Kidney (tissue), 14 donors: ENCODE data around the gene C8G. TPM values are rescaled to one million over a fixed set of nuclear protein-coding genes. Genes with fewer than 3 reads are reported as not detected.

ENCODE experiments used
- DNase-seq, 5 donors: peaks; one replicate each; pipeline ENCODE4 v3.0.0-alpha.2; 2013 to 2020
- FAIRE-seq: peaks from 2 replicates; lab custom pipeline; 2012; peaks lifted over from hg19 to GRCh38; lab: Jason Lieb, UNC
- H3K27ac ChIP-seq, 2 donors: one replicate each; pipeline ENCODE4 v1.7.0; 2013; ENCODE audit warnings: low read depth in 2 of 2, low read length in 2 of 2, inconsistent platforms in 1 of 2
- H3K27me3 ChIP-seq: one replicate; pipeline ENCODE4 v1.7.1; 2013; ENCODE audit warnings: low read length, inconsistent platforms; ENCODE audit not compliant: control insufficient read depth, insufficient read depth
- H3K36me3 ChIP-seq, 3 donors: one replicate each; pipeline versions ENCODE4 v1.7.0 to v1.7.1; 2013; ENCODE audit warnings: low read length in 3 of 3, control low read depth in 1 of 3, inconsistent platforms in 1 of 3; ENCODE audit not compliant: insufficient read depth in 3 of 3, control insufficient read depth in 2 of 3
- H3K4me1 ChIP-seq, 3 donors: one replicate each; pipeline versions ENCODE4 v1.7.0 to v1.7.1; 2013; ENCODE audit warnings: low read length in 3 of 3, inconsistent platforms in 1 of 3, low read depth in 1 of 3; ENCODE audit not compliant: control insufficient read depth in 2 of 3, insufficient read depth in 2 of 3
- H3K4me3 ChIP-seq, 3 donors: one replicate each; pipeline versions ENCODE4 v1.7.0 to v1.8.1; 2013; ENCODE audit warnings: low read length in 3 of 3, control low read depth in 1 of 3, inconsistent platforms in 1 of 3
- H3K9ac ChIP-seq, 3 donors: one replicate each; pipeline versions ENCODE4 v1.7.0 to v1.7.1; 2013; ENCODE audit warnings: low read length in 3 of 3, control low read depth in 1 of 3, inconsistent platforms in 1 of 3
- H3K9me3 ChIP-seq, 3 donors: one replicate each; pipeline versions ENCODE4 v1.7.0 to v1.7.1; 2013; ENCODE audit warnings: low read length in 3 of 3, control low read depth in 1 of 3, inconsistent platforms in 1 of 3; ENCODE audit not compliant: control insufficient read depth in 2 of 3, insufficient read depth in 1 of 3
- intact Hi-C: fragments of 100-400 bp; cut with DNase I; formaldehyde crosslinking; loops from one replicate; pipeline ENCODE4 v1.11.1; 2022
- polyA plus RNA-seq: library from polyadenylated mRNA; stranded (reverse); fragments of 350-450 nt; fragmentation: Illumina TruSeq; extraction: RNeasy Lipid Tissue Mini Kit (QIAGEN cat#74804); gene quantifications from one replicate; pipeline ENCODE4 v1.2.3, GENCODE V29; 2014; ENCODE audit warnings: low read depth, low replicate concordance; ENCODE audit not compliant: insufficient read depth
- total RNA-seq: library from RNA; stranded (reverse); fragmentation: NEBNext Ultra II Directional; extraction: Animal tissue kit (Norgen Biotek cat#: 25700); gene quantifications from one replicate; pipeline ENCODE4 v1.2.1, GENCODE V29; 2021
- TF ChIP-seq, protein P1 (sequence below): IDR thresholded peaks from 3 replicates; pipeline ENCODE4 v1.5.1; 2012; ENCODE audit warnings: mild to moderate bottlenecking, moderate library complexity, borderline replicate concordance; ENCODE audit not compliant: insufficient read depth; ENCODE audit errors: extremely low read depth
- donor health status: control.
- donor health status: control.
- donor health status: control.
- donor health status: control.
- donor health status: control.
- donor health status: DM: yes; HTN: yes; CAD: no.
- donor health status: Normal renal cell carcinoma (clear cell type).

C8G gene
- total and polyA plus RNA-seq, 2 donors from 2014 or later = 1.9 to 2.1 TPM

DNA sequence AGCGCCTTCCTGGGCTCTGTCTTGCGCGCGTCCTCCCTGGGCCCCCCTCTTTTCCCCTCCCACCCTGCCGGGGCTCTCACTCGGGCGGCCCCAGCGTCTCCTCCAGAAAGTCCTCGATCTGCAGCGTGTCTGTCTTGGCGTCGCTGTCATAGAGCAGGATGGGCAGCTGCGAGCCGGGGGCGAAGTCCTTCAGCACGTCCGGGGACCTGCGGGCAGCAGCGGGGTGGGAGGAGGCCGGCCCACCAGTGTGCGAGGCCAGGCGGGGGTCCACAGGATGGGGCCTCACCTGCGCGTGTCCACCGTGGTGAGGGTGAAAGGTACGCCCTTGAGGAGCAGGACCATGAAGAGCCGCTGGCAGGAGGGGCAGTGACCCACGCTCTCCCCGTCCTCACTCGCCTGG lies 50.3 kb downstream of the C8G start:
- TF ChIP-seq, protein P1, sequence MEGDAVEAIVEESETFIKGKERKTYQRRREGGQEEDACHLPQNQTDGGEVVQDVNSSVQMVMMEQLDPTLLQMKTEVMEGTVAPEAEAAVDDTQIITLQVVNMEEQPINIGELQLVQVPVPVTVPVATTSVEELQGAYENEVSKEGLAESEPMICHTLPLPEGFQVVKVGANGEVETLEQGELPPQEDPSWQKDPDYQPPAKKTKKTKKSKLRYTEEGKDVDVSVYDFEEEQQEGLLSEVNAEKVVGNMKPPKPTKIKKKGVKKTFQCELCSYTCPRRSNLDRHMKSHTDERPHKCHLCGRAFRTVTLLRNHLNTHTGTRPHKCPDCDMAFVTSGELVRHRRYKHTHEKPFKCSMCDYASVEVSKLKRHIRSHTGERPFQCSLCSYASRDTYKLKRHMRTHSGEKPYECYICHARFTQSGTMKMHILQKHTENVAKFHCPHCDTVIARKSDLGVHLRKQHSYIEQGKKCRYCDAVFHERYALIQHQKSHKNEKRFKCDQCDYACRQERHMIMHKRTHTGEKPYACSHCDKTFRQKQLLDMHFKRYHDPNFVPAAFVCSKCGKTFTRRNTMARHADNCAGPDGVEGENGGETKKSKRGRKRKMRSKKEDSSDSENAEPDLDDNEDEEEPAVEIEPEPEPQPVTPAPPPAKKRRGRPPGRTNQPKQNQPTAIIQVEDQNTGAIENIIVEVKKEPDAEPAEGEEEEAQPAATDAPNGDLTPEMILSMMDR = no peak
- Histone ChIP-seq H3K27ac (no peak overlapping the region), H3K4me3 (no peak overlapping the region), H3K9ac (no peak overlapping the region), H3K9me3 (no peaks in the 10 kb centered on the region), H3K4me1 (peaks cover 0 to 20% (median 10%) of the 10 kb centered on the region in 3 donors), H3K27me3 (no peaks in the 10 kb centered on the region), H3K36me3 (peaks cover 0 to 5% (median 0%) of the 10 kb centered on the region in 3 donors)
- no peak for DNase-seq
- intact Hi-C loops = no loop called here
- no peak for FAIRE-seq

DNA sequence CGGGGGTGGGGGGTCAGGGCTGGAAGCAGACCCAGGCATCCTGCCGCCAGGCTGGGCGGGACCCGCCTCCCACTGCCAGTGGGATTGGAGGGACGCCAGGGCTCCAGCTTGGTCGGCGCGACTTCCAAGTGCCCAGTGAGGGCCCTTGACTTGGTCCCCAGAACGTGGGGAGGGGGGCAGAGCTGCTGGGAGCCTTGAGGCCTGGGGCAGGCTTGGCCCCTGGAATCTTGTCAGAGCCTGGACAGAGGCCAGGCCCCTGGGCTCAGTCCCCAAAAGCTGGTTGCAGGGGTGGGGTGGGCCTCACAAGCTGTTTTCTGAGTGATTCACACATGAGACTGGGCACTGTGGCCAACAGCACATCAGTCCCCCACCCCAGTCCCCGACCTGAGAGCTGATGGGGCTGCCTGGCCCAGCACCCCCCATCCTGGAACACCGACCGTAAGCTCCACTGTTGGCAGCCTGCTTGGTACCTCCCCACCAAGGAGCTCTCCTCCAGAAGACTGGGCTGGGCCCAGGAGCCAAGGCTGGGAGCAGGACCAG lies 50.8 kb downstream of the C8G start:
- no peak overlapping the region for H3K9ac ChIP-seq
- H3K27ac ChIP-seq = no peak overlapping the region
- peaks cover 0 to 5% (median 0%) of the 10 kb centered on the region in 3 donors for H3K36me3 ChIP-seq
- peaks cover 0 to 20% (median 10%) of the 10 kb centered on the region in 3 donors for H3K4me1 ChIP-seq
- intact Hi-C loops = no loop called here
- TF ChIP-seq, protein P1 = no peak
- H3K4me3 ChIP-seq = no peak overlapping the region
- no peaks in the 10 kb centered on the region for H3K9me3 ChIP-seq
- DNase-seq (no peak), FAIRE-seq (no peak)
- no peaks in the 10 kb centered on the region for H3K27me3 ChIP-seq

Other genes with a start within 250 kb of the C8G start
Only the 30 nearest of the 32 such genes appear.
- gene DIPK1B, start 232.7 kb upstream of the C8G start, total RNA-seq = 7.5 TPM
- 22.6 TPM for gene DIPK1B, start 232.7 kb upstream of the C8G start, polyA plus RNA-seq
- 8.4 TPM for gene LCN10, start 202.3 kb upstream of the C8G start, total RNA-seq
- 3.9 TPM for gene LCN10, start 202.3 kb upstream of the C8G start, polyA plus RNA-seq
- 16.0 TPM for gene LCN6, start 196.7 kb upstream of the C8G start, total RNA-seq
- not detected for gene LCN6, start 196.7 kb upstream of the C8G start, polyA plus RNA-seq
- not detected for gene LCN8, start 187.0 kb upstream of the C8G start, total RNA-seq
- gene LCN8, start 187.0 kb upstream of the C8G start, polyA plus RNA-seq = not detected
- not detected for gene LCN15, start 180.7 kb upstream of the C8G start, total RNA-seq
- gene LCN15, start 180.7 kb upstream of the C8G start, polyA plus RNA-seq = not detected
- gene TMEM141, start 153.9 kb upstream of the C8G start, total RNA-seq = 96.5 TPM
- gene TMEM141, start 153.9 kb upstream of the C8G start, polyA plus RNA-seq = 403 TPM
- 0.88 TPM for gene CCDC183, start 148.9 kb upstream of the C8G start, total RNA-seq
- gene CCDC183, start 148.9 kb upstream of the C8G start, polyA plus RNA-seq = 3.1 TPM
- 70.3 TPM for gene RABL6, start 137.3 kb upstream of the C8G start, total RNA-seq
- 60.4 TPM for gene RABL6, start 137.3 kb upstream of the C8G start, polyA plus RNA-seq
- gene AJM1, start 102.8 kb upstream of the C8G start, total RNA-seq = 5.3 TPM
- 2.5 TPM for gene AJM1, start 102.8 kb upstream of the C8G start, polyA plus RNA-seq
- gene PHPT1, start 95.8 kb upstream of the C8G start, total RNA-seq = 108 TPM
- 283 TPM for gene PHPT1, start 95.8 kb upstream of the C8G start, polyA plus RNA-seq
- gene MAMDC4, start 92.9 kb upstream of the C8G start, total RNA-seq = 8.1 TPM
- gene MAMDC4, start 92.9 kb upstream of the C8G start, polyA plus RNA-seq = 5.8 TPM
- gene EDF1, start 78.9 kb upstream of the C8G start, total RNA-seq = 316 TPM
- 888 TPM for gene EDF1, start 78.9 kb upstream of the C8G start, polyA plus RNA-seq
- 16.9 TPM for gene TRAF2, start 58.7 kb upstream of the C8G start, total RNA-seq
- 11.4 TPM for gene TRAF2, start 58.7 kb upstream of the C8G start, polyA plus RNA-seq
- 97.2 TPM for gene FBXW5, start 505 bp upstream of the C8G start, total RNA-seq
- 92.5 TPM for gene FBXW5, start 505 bp upstream of the C8G start, polyA plus RNA-seq
- gene LCN12, start 7.0 kb downstream of the C8G start, total RNA-seq = 42.9 TPM
- 35.5 TPM for gene LCN12, start 7.0 kb downstream of the C8G start, polyA plus RNA-seq
- 236 TPM for gene PTGDS, start 32.3 kb downstream of the C8G start, total RNA-seq
- gene PTGDS, start 32.3 kb downstream of the C8G start, polyA plus RNA-seq = 709 TPM
- gene LCNL1, start 37.8 kb downstream of the C8G start, total RNA-seq = 1.4 TPM
- 0.54 TPM for gene LCNL1, start 37.8 kb downstream of the C8G start, polyA plus RNA-seq
- gene PAXX, start 47.2 kb downstream of the C8G start, total RNA-seq = 54.2 TPM
- gene PAXX, start 47.2 kb downstream of the C8G start, polyA plus RNA-seq = 80.9 TPM
- gene CLIC3, start 51.3 kb downstream of the C8G start, total RNA-seq = 4.0 TPM
- 2.1 TPM for gene CLIC3, start 51.3 kb downstream of the C8G start, polyA plus RNA-seq
- 72.1 TPM for gene ABCA2, start 83.0 kb downstream of the C8G start, total RNA-seq
- 39.2 TPM for gene ABCA2, start 83.0 kb downstream of the C8G start, polyA plus RNA-seq
- gene FUT7, start 86.8 kb downstream of the C8G start, total RNA-seq = 0.60 TPM
- not detected for gene FUT7, start 86.8 kb downstream of the C8G start, polyA plus RNA-seq
- 189 TPM for gene NPDC1, start 100.9 kb downstream of the C8G start, total RNA-seq
- 80.2 TPM for gene NPDC1, start 100.9 kb downstream of the C8G start, polyA plus RNA-seq
- gene ENTPD2, start 108.8 kb downstream of the C8G start, total RNA-seq = 9.3 TPM
- 5.5 TPM for gene ENTPD2, start 108.8 kb downstream of the C8G start, polyA plus RNA-seq
- 2.3 TPM for gene SAPCD2, start 125.3 kb downstream of the C8G start, total RNA-seq
- gene SAPCD2, start 125.3 kb downstream of the C8G start, polyA plus RNA-seq = 1.7 TPM
- gene UAP1L1, start 132.3 kb downstream of the C8G start, total RNA-seq = 12.7 TPM
- 14.4 TPM for gene UAP1L1, start 132.3 kb downstream of the C8G start, polyA plus RNA-seq
- gene MAN1B1, start 141.7 kb downstream of the C8G start, total RNA-seq = 63.2 TPM
- 57.3 TPM for gene MAN1B1, start 141.7 kb downstream of the C8G start, polyA plus RNA-seq
- 164 TPM for gene DPP7, start 169.5 kb downstream of the C8G start, total RNA-seq
- gene DPP7, start 169.5 kb downstream of the C8G start, polyA plus RNA-seq = 205 TPM
- 0.47 TPM for gene GRIN1, start 193.9 kb downstream of the C8G start, total RNA-seq
- gene GRIN1, start 193.9 kb downstream of the C8G start, polyA plus RNA-seq = not detected
- gene LRRC26, start 224.8 kb downstream of the C8G start, total RNA-seq = 0.25 TPM
- gene LRRC26, start 224.8 kb downstream of the C8G start, polyA plus RNA-seq = not detected
- gene TMEM210, start 226.8 kb downstream of the C8G start, total RNA-seq = not detected
- gene TMEM210, start 226.8 kb downstream of the C8G start, polyA plus RNA-seq = not detected